Large intestine (tissue), 3 donors: ENCODE data around the gene SAE1. TPM values are rescaled to one million over a fixed set of nuclear protein-coding genes. Genes with fewer than 3 reads are reported as not detected.

Source experiments
- DNase-seq, 2 donors: peaks; one replicate each; pipeline versions ENCODE4 v3.0.0 to v3.0.0-alpha.2; 2013
- H3K27ac ChIP-seq: one replicate; pipeline ENCODE4 v1.5.1; 2013; ENCODE audit warnings: low read length
- H3K27me3 ChIP-seq: 2 replicates; pipeline ENCODE4 v1.6.1; 2013; ENCODE audit warnings: low read length; ENCODE audit not compliant: control insufficient read depth, insufficient read depth
- H3K36me3 ChIP-seq: 2 replicates; pipeline ENCODE4 v1.6.1; 2013; ENCODE audit warnings: low read length; ENCODE audit not compliant: control insufficient read depth, insufficient read depth
- H3K4me1 ChIP-seq: one replicate; pipeline ENCODE4 v1.6.1; 2013; ENCODE audit warnings: low read length; ENCODE audit not compliant: control insufficient read depth, insufficient read depth
- H3K4me3 ChIP-seq: one replicate; pipeline ENCODE4 v1.5.1; 2013; ENCODE audit warnings: low read length
- H3K9me3 ChIP-seq: one replicate; pipeline ENCODE4 v1.6.1; 2013; ENCODE audit warnings: mild to moderate bottlenecking, low read depth, low read length, moderate library complexity; ENCODE audit not compliant: control insufficient read depth
- WGBS: methylation state at CpG from one replicate; pipeline ENCODE4 v1.1.5; 2013; ENCODE audit warnings: low lambda C conversion rate; ENCODE audit not compliant: insufficient coverage; 5-methylcytosine and 5-hydroxymethylcytosine counted together
- polyA plus RNA-seq: library from polyadenylated mRNA; unstranded; fragments of 120-200 nt; gene quantifications from one replicate; pipeline ENCODE4 v1.2.1, GENCODE V29; 2013

Gene SAE1
- polyA plus RNA-seq, 1 donor, result 61.0 TPM

DNA sequence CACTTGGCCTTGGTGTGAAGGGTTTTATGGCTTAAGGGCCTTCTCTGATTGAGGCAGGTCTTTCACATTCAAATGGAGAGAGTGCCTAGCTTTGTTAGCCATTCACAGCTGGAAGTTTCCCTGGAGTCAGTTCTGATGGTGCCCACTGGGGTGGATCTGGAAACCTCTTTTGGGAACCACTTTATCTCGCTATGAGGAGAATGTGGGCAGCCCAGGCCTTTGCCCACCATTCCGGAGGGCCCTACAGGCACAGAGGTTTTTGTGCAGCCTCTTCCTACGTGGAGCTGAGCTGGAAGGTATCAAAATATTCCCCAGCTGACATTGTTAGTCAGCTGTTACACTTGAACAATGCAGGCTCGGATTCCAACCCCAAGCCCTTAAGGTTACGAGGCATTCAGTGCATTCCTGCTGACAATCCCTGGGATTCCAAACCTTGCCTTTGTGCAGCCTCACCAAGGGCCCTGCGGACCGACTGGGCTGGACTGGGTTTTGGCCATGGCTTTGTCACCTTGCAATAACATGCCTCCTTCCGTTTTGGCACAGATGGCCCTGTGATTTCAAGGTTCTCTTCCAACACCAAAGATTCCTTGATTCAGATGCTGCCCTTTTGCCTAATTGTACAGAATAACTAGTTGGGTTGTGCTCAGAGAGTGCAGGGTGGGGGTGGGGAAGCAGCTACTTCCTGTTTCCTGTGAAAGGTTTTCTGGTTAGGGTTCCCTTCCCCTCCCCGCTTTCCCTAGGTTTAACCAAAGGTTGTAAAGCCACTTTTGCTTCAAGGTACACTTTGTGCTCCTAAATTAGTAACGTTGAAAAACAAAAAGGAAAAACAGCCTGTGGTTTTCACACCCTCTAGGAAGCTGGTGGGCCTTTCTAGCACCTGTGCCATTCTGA is 27.0 kb downstream of the SAE1 start:
- peaks cover 27% of the 10 kb centered on the region for H3K4me1 ChIP-seq
- DNase-seq, result peak; percentile 25 to 74

DNA sequence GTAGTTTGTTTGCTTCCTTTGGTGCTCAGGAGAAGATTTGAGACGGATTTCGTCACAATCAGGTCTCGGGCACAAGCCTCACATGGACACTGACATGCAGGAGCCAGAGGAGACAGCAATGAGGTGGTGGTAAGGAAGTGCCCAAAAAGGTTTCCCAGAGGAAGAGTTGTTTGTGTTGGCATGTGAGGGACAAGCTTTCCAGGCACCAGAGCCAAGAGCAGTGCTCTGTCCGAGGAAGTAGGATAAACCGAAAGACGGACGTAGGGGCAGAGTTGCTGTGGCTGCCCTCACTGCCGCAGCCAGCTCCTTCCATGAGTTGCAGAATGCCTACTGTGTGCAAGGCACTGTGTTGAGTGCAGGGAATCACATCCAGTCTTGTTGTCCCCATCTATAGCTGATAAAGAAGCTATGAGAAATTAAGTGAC is 27.7 kb downstream of the SAE1 start:
- Histone ChIP-seq H3K27ac (peak overlapping the region; percentile 81), H3K27me3 (no peaks in the 10 kb centered on the region), H3K9me3 (no peaks in the 10 kb centered on the region), H3K36me3 (peaks cover 28% of the 10 kb centered on the region), H3K4me1 (peaks cover 23% of the 10 kb centered on the region), H3K4me3 (no peak overlapping the region)
- WGBS, result no CpG with 5 or more reads among the region's 8 CpGs
- no peak for DNase-seq

More for the DNA sequence above, 27.0 kb downstream of the SAE1 start:
- H3K4me3 ChIP-seq, result no peak overlapping the region
- WGBS, result 14% methylated on average over 1 of the region's 10 CpGs
- H3K36me3 ChIP-seq, result peaks cover 33% of the 10 kb centered on the region
- peak overlapping the region; percentile 81 for H3K27ac ChIP-seq
- H3K27me3 ChIP-seq, result no peaks in the 10 kb centered on the region
- H3K9me3 ChIP-seq, result no peaks in the 10 kb centered on the region

DNA sequence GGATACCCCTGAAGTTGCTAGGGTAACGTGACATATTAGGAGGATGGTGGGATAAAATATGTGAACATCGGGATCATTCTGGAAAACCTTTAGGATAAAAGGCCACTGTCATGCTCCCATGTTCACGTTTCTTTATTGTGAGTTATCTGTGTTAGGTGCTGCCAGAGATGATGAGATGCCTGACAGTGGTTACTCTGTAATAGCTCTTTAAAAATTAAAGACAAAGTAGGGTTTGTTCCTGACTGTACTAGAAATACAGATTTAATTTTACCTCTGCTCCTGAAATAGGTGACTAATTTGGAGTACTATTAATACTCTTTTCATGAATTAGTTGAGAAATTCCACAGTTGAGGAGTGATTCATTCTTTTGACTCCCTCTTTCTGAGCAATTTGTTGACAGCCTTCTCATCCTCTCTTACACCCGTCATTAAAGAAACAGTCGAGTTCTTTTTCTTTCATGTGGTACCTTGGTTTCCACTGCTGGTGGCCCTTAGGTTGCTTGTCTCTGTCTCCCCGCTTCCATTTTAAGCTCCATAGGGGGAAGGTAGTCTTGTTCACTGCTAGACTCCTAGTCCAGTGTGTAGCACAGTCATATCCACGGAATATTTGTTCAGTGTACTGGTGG is 28.4 kb downstream of the SAE1 start:
- no peak for DNase-seq
- H3K4me1 ChIP-seq, result peaks cover 23% of the 10 kb centered on the region

DNA sequence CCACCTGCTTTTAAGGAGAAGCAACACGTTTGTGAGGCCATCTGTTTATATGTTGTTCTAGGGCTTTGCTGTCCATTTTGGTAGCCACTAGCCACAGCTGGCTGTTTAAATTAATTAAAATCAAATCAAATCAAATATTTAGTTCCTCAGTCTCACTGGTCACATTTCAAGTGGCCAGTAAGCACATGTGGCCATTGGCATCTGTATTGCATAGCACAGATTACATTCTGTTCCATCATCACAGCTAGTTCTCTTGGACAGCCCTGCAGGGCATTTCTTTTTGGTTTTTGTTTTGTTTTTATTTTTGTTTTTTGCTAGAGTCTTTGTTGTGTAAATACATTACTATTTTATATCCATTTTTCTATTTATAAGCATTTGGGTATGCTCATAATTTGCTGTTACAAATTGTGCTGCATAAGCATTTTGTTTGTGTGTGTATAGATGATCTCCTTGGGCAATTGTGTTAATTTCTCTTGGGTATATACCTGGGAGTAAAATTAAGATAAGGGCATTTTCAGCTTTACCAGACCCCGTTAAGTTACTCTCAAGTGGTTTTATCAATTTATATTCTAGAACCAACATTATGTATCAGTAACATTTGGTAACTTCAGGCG is 31.3 kb downstream of the SAE1 start:
- no peak overlapping the region for H3K4me3 ChIP-seq
- DNase-seq, result no peak
- H3K27ac ChIP-seq, result no peak overlapping the region
- no peaks in the 10 kb centered on the region for H3K9me3 ChIP-seq
- peaks cover 30% of the 10 kb centered on the region for H3K36me3 ChIP-seq
- no peaks in the 10 kb centered on the region for H3K27me3 ChIP-seq
- 85% methylated on average over 2 of the region's 3 CpGs for WGBS
- H3K4me1 ChIP-seq, result peaks cover 18% of the 10 kb centered on the region

More for the DNA sequence above, 28.4 kb downstream of the SAE1 start:
- Histone ChIP-seq H3K9me3 (no peaks in the 10 kb centered on the region), H3K36me3 (peaks cover 26% of the 10 kb centered on the region), H3K4me3 (no peak overlapping the region), H3K27me3 (no peaks in the 10 kb centered on the region), H3K27ac (no peak overlapping the region)
- WGBS, result 90% methylated on average over 2 of the region's 7 CpGs

DNA sequence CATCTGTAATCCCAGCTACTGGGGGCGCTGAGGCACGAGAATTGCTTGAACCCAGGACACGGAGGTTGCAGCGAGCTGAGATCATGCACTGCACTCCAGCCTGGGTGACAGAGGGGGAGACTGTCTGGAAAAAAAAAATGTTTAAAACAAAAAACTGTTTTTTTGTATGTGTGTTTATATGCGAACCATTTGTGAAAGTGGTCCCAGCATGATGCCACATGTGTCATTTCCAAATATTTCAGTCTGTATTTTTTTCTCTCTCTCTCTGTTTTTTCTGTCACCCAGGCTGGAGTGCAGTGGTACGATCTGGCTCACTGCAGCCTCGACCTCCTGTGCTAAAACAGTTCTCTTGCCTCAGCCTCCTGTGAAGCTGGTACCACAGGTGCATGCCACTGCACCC is 37.4 kb downstream of the SAE1 start:
- H3K27ac ChIP-seq, result no peak overlapping the region
- WGBS, result 100% methylated on average over 1 of the region's 7 CpGs
- H3K27me3 ChIP-seq, result no peaks in the 10 kb centered on the region
- no peak overlapping the region for H3K4me3 ChIP-seq
- H3K9me3 ChIP-seq, result no peaks in the 10 kb centered on the region
- H3K4me1 ChIP-seq, result no peaks in the 10 kb centered on the region
- DNase-seq, result no peak
- peaks cover 50% of the 10 kb centered on the region for H3K36me3 ChIP-seq

- no peaks in the 10 kb centered on the region for H3K4me1 ChIP-seq
- DNase-seq, result no peak
- peaks cover 53% of the 10 kb centered on the region for H3K36me3 ChIP-seq
- H3K27me3 ChIP-seq, result no peaks in the 10 kb centered on the region
- H3K9me3 ChIP-seq, result no peaks in the 10 kb centered on the region
- H3K27ac ChIP-seq, result no peak overlapping the region
- WGBS, result 100% methylated on average over 1 of the region's 19 CpGs
- H3K4me3 ChIP-seq, result no peak overlapping the region
Measured at GRCh38 chr19:47172666-47173455, 42.2 kb downstream of the SAE1 start.

GRCh38 chr19:47176071-47176626 is 45.5 kb downstream of the SAE1 start:
- H3K36me3 ChIP-seq, result peaks cover 42% of the 10 kb centered on the region
- no peak for DNase-seq
- H3K9me3 ChIP-seq, result no peaks in the 10 kb centered on the region
- no CpG with 5 or more reads among the region's 5 CpGs for WGBS
- no peak overlapping the region for H3K4me3 ChIP-seq
- H3K27me3 ChIP-seq, result no peaks in the 10 kb centered on the region
- H3K4me1 ChIP-seq, result no peaks in the 10 kb centered on the region
- H3K27ac ChIP-seq, result peak overlapping the region; percentile 39

- H3K27ac ChIP-seq, result peak overlapping the region; percentile 39
- H3K9me3 ChIP-seq, result no peaks in the 10 kb centered on the region
- no peaks in the 10 kb centered on the region for H3K27me3 ChIP-seq
- peaks cover 39% of the 10 kb centered on the region for H3K36me3 ChIP-seq
- 83% methylated on average over 1 of the region's 5 CpGs for WGBS
- DNase-seq, result no peak
- H3K4me3 ChIP-seq, result no peak overlapping the region
- H3K4me1 ChIP-seq, result no peaks in the 10 kb centered on the region
Measured at GRCh38 chr19:47176627-47177090, 46.0 kb downstream of the SAE1 start.

DNA sequence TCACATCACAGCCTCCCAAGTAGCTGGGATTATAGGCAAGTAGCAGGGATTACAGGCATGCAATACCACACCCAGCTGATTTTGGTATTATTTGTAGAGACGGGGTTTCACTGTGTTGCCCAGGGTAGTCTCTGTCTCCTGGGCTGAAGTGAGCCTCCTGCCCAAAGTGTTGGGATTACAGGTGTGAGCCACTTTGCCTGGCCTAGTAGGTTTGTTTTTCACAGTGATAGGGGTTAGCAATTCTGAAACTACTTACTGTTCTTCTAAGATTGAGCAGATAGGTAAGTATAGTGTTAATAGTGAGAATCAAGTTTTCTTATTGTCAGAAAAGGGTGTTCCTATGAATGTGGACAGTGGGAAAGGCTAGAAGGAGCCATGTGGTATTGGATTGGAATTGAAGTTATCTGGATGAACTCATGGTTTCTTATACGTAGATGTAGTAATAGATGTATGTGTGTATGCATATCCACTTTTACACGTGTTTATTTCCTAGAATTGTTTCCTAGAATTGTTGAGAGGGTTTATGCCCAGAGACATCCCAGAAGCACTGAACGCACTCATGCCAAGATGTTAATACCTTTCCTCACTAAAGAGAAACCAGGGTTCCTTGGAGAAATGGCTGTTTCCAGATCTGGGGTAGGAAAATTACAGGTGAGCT is 49.1 kb downstream of the SAE1 start:
- Histone ChIP-seq H3K9me3 (no peaks in the 10 kb centered on the region), H3K4me1 (no peaks in the 10 kb centered on the region), H3K4me3 (no peak overlapping the region), H3K27ac (no peak overlapping the region), H3K27me3 (no peaks in the 10 kb centered on the region), H3K36me3 (peaks cover 33% of the 10 kb centered on the region)
- WGBS, result no CpG with 5 or more reads among the region's 4 CpGs
- DNase-seq, result no peak
